ENCODE data around the gene POLG2. TPM values are rescaled to one million over a fixed set of nuclear protein-coding genes. Genes with fewer than 3 reads are reported as not detected.

The POLG2 gene
- total and polyA plus RNA-seq, 9 of the 15 experiments (the other 6 are each of a cell fraction or from before 2014, with no cell fraction given) = 13.4 to 44.8 (median 37.0) TPM

GRCh38 chr17:64505340-64506200 lies 8.7 kb upstream of the POLG2 start (continued):
- peak; percentile 100 for TF ChIP-seq ZC3H4 (CRISPR knock-in tag; IDR thresholded peaks at IDR 0.05; ENCODE audit: borderline replicate concordance)
- no peak for TF ChIP-seq ZNF395 (CRISPR knock-in tag; IDR thresholded peaks at IDR 0.05)
- no peak; the same call in 1 of the 2 replicates for TF ChIP-seq PREB (CRISPR knock-in tag; IDR thresholded peaks at IDR 0.05)
- TF ChIP-seq FOXP1 (CRISPR knock-in tag; IDR thresholded peaks at IDR 0.05) = no peak
- TF ChIP-seq USF2 (CRISPR knock-in tag; IDR thresholded peaks at IDR 0.05) = no peak
- no peak for TF ChIP-seq ETV5 (CRISPR knock-in tag; IDR thresholded peaks at IDR 0.05; ENCODE audit: low read depth)
- no peak for TF ChIP-seq STAT6 (CRISPR knock-in tag; IDR thresholded peaks at IDR 0.05)
- TF ChIP-seq MYC (IDR thresholded peaks at IDR 0.05; ENCODE audit: low read depth, low read length) = peak; percentile 94
- peak; percentile 92 for TF ChIP-seq MYC (CRISPR knock-in tag; IDR thresholded peaks at IDR 0.05; ENCODE audit: borderline replicate concordance, low read depth)
- no peak for TF ChIP-seq CTCF (IDR thresholded peaks at IDR 0.05 in 2 of 3, conservative IDR thresholded peaks at IDR 0.05 in 1 of 3; ENCODE audit: insufficient read depth in 2 of 3, low read depth in 1 of 3, low read length in 3 of 3)
- TF ChIP-seq AFF1 (IDR thresholded peaks at IDR 0.05; ENCODE audit: low read depth in 1 of 2, partially characterized antibody in 2 of 2) = no peak
- TF ChIP-seq ZFP1 (CRISPR knock-in tag; IDR thresholded peaks at IDR 0.05) = no peak
- TF ChIP-seq ZC3H11A (IDR thresholded peaks at IDR 0.05; ENCODE audit: low read depth, low read length) = peak; percentile 79; the same call in 1 of the 2 replicates
